HUES6 (cell line): ENCODE data around the gene TMTC2.

Experiments
- H3K27ac ChIP-seq: 2 replicates; pipeline ENCODE4 v1.7.0; 2013; ENCODE audit warnings: low read depth, mild to moderate bottlenecking, low read length, inconsistent platforms
- H3K27me3 ChIP-seq: 2 replicates; pipeline ENCODE4 v1.6.1; 2013; ENCODE audit warnings: low read length; ENCODE audit not compliant: control insufficient read depth, insufficient read depth
- H3K36me3 ChIP-seq: 2 replicates; pipeline ENCODE4 v1.6.1; 2013; ENCODE audit warnings: low read length; ENCODE audit not compliant: control insufficient read depth, insufficient read depth
- H3K4me1 ChIP-seq: 2 replicates; pipeline ENCODE4 v1.6.1; 2013; ENCODE audit warnings: low read length; ENCODE audit not compliant: control insufficient read depth, insufficient read depth
- H3K4me3 ChIP-seq: 2 replicates; pipeline ENCODE4 v1.5.1; 2013; ENCODE audit warnings: low read depth, low read length
- H3K9ac ChIP-seq: one replicate; pipeline ENCODE4 v1.6.1; 2013; ENCODE audit warnings: mild to moderate bottlenecking, low read length
- H3K9me3 ChIP-seq: 2 replicates; pipeline ENCODE4 v1.6.1; 2013; ENCODE audit warnings: low read depth, low read length; ENCODE audit not compliant: control insufficient read depth, insufficient read depth

Gene TMTC2

DNA sequence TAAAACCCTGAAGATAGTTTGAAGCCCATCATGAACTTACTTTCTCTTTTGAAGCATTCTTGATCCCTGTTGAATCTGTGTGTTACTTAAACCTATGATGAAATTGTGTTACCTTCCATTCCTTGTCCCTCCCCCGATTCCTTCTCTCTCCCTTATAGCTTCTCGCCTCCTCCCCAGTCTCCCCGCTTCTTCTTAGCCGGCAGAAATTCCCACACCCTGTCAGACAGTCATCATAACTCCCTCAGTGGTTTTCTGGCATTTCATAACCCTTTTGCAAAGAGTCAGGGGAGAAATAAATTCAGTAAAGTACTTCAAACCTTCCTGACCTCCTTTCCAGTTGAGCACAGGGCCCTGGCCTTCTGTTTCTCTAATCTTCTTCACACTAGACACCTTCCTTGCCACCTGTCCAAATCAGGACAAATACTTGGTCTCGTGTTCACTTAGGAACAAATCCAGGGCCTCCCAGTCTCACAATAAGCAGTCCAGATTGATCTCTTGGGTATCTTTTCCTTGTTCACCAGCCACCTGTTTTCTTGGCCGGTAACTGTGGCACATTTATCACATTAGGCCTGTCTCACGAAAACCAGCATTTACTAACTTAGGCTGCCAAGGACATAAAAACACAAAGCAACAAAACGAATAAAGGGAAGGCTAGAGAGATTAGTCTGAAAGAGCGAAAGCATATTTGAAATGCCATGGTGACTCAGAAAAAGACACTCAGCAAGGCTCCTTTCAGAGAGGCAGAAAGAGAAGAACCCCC is 355.9 kb downstream of the TMTC2 start:
- H3K36me3 ChIP-seq = no peaks in the 10 kb centered on the region
- H3K4me3 ChIP-seq = no peak overlapping the region
- H3K27ac ChIP-seq = peak overlapping the region; percentile 42; the same call in 1 of the 2 replicates
- H3K4me1 ChIP-seq = peaks cover 14% of the 10 kb centered on the region
- H3K9me3 ChIP-seq = no peaks in the 10 kb centered on the region
- H3K9ac ChIP-seq = peak overlapping the region; percentile 39
- no peaks in the 10 kb centered on the region for H3K27me3 ChIP-seq

DNA sequence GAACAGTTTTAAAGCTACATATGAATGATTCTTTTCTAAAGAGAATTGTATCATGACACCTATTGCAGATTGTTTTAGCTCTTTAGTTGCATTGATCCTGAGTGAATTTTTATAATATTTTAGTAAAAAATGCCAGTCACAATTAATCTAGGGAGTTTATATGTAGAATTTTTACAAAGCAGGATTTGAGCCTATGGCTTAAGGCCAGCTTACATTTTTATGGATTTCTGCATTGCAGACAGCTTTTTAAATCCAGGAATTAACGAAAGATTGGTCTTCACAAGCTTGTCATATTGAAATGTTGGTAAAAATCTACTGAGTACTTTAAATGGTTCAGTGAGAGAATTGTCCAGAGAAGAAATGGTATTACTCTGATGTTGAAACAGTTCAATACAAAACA is 358.0 kb downstream of the TMTC2 start:
- peaks cover 14% of the 10 kb centered on the region for H3K4me1 ChIP-seq
- H3K27me3 ChIP-seq = no peaks in the 10 kb centered on the region
- 0 out of 2 replicates have a peak, but pooled peaks cover 2% of the 10 kb centered on the region for H3K9me3 ChIP-seq
- no peaks in the 10 kb centered on the region for H3K36me3 ChIP-seq
- no peak overlapping the region for H3K27ac ChIP-seq
- H3K4me3 ChIP-seq = no peak overlapping the region
- H3K9ac ChIP-seq = no peak overlapping the region

DNA sequence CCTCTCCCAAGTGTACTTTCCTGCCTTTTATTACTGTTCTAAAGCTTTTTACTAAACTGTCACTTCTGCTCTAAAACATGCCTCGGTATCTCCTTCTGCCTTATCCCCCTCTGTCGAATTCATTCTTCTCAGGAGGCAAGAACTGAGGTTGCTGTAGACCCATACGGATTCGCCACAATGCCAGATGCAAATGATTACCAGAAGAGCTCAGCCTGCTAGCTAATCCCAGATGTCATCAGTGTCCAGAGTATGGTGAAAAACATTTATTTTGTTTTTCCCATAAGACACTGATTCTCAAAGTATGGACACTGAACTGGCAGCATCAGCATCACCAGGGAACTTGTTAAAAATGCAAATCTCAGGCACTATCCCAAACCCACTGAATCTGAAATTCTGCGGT is 359.3 kb downstream of the TMTC2 start:
- Histone ChIP-seq H3K9ac (no peak overlapping the region), H3K9me3 (0 out of 2 replicates have a peak, but pooled peaks cover 2% of the 10 kb centered on the region), H3K4me3 (no peak overlapping the region), H3K27ac (no peak overlapping the region), H3K27me3 (no peaks in the 10 kb centered on the region), H3K4me1 (peaks cover 14% of the 10 kb centered on the region), H3K36me3 (no peaks in the 10 kb centered on the region)

DNA sequence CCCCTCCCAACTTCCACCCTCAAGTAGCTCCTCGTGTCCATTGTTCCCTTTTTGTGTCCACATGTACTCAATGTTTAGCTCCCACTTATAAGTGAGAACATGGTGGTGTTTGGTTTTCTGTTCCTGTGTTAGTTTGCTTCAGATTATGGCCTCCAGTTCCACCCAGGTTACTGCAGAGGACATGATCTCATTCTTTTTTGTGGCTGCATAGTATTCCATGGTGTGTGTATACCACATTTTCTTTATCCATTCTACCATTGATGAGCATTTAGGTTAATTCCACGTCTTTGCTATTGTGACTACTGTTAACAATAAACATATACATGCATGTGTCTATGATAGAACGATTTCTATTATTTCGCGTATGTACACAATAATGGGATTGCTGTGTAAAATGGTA is 362.6 kb downstream of the TMTC2 start:
- no peak overlapping the region for H3K27ac ChIP-seq
- 0 out of 2 replicates have a peak, but pooled peaks cover 2% of the 10 kb centered on the region for H3K9me3 ChIP-seq
- H3K9ac ChIP-seq = no peak overlapping the region
- no peaks in the 10 kb centered on the region for H3K36me3 ChIP-seq
- no peaks in the 10 kb centered on the region for H3K4me1 ChIP-seq
- no peaks in the 10 kb centered on the region for H3K27me3 ChIP-seq
- H3K4me3 ChIP-seq = no peak overlapping the region

DNA sequence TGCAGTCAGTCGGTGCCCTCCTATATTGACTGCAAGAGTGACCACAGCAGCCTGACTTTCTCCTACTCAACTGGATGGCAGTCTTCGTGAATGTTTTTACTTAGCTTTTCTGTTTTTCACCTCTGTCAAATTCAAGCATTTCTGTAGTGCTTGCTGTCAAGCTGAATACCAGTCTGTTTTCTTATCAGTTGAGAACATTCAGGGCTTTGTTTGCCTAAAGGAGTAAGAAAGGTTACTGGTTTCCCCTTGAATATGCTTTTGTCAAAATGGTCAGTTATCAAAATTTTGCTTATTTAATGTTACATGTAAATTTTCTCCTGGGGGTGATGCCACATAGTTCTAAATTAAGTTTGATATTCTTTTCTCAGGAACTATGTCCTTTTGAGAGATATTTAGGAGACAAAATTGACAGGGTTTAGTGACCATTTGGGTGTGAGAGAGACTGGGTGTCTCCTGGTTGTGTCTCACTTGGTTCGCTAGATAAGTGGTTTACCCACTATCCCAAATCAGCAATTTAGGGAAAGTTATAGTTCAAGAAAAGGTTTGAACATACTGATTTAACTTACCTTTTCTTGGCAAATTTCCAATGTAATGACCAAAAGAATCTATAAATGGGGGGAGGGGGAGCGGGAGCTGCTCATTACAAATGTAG is 366.3 kb downstream of the TMTC2 start:
- Histone ChIP-seq H3K9me3 (0 out of 2 replicates have a peak, but pooled peaks cover 2% of the 10 kb centered on the region), H3K4me1 (no peaks in the 10 kb centered on the region), H3K4me3 (no peak overlapping the region), H3K36me3 (no peaks in the 10 kb centered on the region), H3K27ac (no peak overlapping the region), H3K27me3 (no peaks in the 10 kb centered on the region), H3K9ac (no peak overlapping the region)

DNA sequence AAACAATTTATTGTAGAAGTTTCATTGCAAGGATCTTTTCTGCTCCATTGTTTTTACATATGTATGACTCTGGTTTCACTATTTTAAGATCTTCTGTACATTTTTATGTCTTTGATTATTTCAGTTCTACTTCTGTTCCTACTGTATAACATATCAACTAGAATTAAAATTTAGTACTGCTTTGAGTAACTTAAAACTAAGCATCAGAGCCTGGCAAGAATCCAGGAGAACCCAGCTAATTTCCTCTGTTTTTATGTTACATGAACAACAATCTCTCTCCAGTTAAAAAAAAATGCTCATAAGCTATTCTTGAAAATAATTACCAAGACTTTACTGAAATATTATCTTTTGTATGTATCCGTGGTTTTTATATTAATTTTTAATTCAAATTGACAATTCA is 370.7 kb downstream of the TMTC2 start:
- Histone ChIP-seq H3K27me3 (no peaks in the 10 kb centered on the region), H3K27ac (no peak overlapping the region), H3K9ac (no peak overlapping the region), H3K4me3 (no peak overlapping the region), H3K36me3 (no peaks in the 10 kb centered on the region), H3K4me1 (no peaks in the 10 kb centered on the region), H3K9me3 (no peaks in the 10 kb centered on the region)

DNA sequence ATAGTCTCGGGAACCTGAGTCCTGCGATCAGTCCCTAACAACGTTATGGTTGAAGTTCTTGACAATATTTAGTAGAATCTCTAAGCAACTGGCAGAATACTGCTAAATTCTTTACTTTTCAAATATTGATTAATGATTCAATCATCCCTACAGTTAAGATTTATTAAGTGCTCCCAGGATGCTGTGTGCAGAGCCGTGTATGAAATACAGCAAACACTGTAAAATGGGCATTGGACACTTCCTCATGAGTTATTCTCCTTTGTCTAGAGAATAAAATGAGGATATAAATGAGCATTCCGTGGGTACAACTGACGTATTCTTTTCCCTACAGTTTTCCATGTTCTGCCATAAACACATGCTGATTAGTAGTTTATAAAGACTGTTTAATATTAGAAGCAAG is 372.4 kb downstream of the TMTC2 start:
- H3K4me3 ChIP-seq = no peak overlapping the region
- no peaks in the 10 kb centered on the region for H3K9me3 ChIP-seq
- no peaks in the 10 kb centered on the region for H3K4me1 ChIP-seq
- H3K27me3 ChIP-seq = no peaks in the 10 kb centered on the region
- H3K36me3 ChIP-seq = no peaks in the 10 kb centered on the region
- H3K9ac ChIP-seq = no peak overlapping the region
- no peak overlapping the region for H3K27ac ChIP-seq

DNA sequence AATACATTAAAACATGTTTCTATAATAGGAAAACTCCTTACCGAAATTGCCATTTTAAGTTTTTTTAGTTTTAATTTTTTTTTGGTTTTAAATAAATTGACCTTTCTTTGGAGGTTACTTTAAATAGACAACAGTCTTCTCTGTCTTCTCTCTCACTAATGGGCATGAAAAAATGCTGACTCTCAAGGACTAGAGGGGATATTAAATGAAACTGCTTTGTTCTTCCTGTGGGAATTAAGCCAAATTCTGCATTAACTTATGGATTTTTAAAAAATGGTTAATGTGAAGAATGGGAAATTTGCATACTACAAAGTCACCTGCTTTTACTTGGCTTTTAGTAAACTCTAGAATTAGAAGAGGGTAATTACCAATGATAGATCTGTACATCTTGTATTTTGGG is 378.9 kb downstream of the TMTC2 start:
- H3K9me3 ChIP-seq = no peaks in the 10 kb centered on the region
- H3K27me3 ChIP-seq = no peaks in the 10 kb centered on the region
- no peak overlapping the region for H3K4me3 ChIP-seq
- H3K4me1 ChIP-seq = peaks cover 5% of the 10 kb centered on the region; the same call in 1 of the 2 replicates
- H3K36me3 ChIP-seq = no peaks in the 10 kb centered on the region
- no peak overlapping the region for H3K9ac ChIP-seq
- H3K27ac ChIP-seq = no peak overlapping the region

DNA sequence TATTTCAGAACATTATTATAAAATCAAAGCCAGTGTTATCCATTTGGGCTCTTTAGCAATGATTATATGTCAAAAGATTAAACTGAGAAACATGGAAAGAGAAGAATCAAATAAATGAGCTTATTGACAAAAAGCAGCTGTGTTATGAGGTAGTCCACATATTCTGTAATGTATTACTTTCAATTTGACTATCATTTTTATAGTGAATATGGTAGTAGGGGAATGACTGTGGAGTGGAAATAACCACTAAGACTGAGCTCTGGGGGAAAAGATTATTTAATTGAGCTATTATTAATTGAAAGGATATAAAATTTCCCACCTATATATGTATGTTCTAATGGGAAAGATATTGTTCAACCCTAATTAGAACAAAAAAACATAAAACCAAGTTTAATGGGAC is 381.3 kb downstream of the TMTC2 start:
- Histone ChIP-seq H3K4me1 (peaks cover 5% of the 10 kb centered on the region; the same call in 1 of the 2 replicates), H3K4me3 (no peak overlapping the region), H3K27me3 (no peaks in the 10 kb centered on the region), H3K9ac (no peak overlapping the region), H3K27ac (no peak overlapping the region), H3K9me3 (no peaks in the 10 kb centered on the region), H3K36me3 (no peaks in the 10 kb centered on the region)

DNA sequence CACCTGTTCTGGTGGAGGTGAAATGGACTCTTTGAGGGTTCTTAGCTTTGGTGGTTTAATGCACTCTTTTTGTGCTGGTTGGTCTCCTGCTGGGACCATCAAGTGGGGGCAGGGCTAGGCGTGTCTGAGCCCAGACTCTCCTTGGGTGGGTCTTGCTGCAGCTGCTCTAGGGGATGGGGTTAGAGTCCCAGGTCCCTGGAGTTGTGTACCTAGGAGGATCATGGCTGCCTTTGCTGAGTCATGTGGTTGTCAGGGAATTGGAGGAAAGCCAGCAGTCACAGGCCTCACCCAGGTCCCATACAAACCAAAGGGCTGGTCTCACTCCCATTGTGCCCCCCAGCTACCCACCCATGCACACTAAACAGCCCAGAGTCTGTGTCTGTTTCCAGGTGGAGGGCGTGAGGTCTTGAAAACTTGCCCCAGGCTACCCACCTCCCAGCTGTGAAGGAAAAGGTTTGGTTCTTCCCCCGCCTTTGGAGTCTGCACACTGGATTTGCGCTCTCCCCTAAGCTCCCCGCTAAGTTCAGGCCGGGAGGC is 387.7 kb downstream of the TMTC2 start:
- H3K4me3 ChIP-seq = no peak overlapping the region
- H3K27me3 ChIP-seq = no peaks in the 10 kb centered on the region
- H3K9ac ChIP-seq = no peak overlapping the region
- no peaks in the 10 kb centered on the region for H3K9me3 ChIP-seq
- H3K36me3 ChIP-seq = no peaks in the 10 kb centered on the region
- H3K4me1 ChIP-seq = peaks cover 7% of the 10 kb centered on the region; the same call in 1 of the 2 replicates
- H3K27ac ChIP-seq = no peak overlapping the region

DNA sequence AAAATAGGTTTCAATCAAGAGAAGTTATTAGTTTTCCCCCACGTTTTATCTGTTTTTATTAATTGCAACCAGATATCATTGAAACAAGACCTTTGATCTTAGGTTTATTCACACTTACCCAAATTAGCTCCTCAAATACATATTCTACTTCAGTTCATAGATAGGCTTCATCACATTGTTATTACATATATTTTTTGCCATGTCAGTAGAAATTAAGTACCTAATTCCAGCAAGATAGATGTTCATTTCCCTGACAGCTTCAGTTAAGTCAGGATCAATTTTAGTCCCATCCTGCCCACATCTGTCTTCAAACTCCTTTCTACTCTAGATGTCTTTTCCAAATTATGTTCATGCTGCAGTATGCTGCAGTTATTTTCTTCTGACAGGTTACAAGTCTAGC is 388.8 kb downstream of the TMTC2 start:
- peaks cover 7% of the 10 kb centered on the region; the same call in 1 of the 2 replicates for H3K4me1 ChIP-seq
- H3K36me3 ChIP-seq = no peaks in the 10 kb centered on the region
- no peak overlapping the region for H3K4me3 ChIP-seq
- H3K27me3 ChIP-seq = no peaks in the 10 kb centered on the region
- H3K27ac ChIP-seq = no peak overlapping the region
- H3K9me3 ChIP-seq = no peaks in the 10 kb centered on the region
- H3K9ac ChIP-seq = no peak overlapping the region
